HG03045 (cell line): ENCODE measurements around the gene UBAP2L.
"Not testable (repeated sequence)": the region's sequence is repeated elsewhere in the genome, so short reads cannot be mapped to it uniquely, and the experiment has no call there.

ENCODE experiments used
- ATAC-seq: cut with Tn5 transposase; IDR thresholded peaks from one replicate; pipeline ENCODE4 v1.9.1; 2021; ENCODE audit warnings: mild to moderate bottlenecking, moderate library complexity; ENCODE audit not compliant: unreplicated experiment

The UBAP2L gene

DNA sequence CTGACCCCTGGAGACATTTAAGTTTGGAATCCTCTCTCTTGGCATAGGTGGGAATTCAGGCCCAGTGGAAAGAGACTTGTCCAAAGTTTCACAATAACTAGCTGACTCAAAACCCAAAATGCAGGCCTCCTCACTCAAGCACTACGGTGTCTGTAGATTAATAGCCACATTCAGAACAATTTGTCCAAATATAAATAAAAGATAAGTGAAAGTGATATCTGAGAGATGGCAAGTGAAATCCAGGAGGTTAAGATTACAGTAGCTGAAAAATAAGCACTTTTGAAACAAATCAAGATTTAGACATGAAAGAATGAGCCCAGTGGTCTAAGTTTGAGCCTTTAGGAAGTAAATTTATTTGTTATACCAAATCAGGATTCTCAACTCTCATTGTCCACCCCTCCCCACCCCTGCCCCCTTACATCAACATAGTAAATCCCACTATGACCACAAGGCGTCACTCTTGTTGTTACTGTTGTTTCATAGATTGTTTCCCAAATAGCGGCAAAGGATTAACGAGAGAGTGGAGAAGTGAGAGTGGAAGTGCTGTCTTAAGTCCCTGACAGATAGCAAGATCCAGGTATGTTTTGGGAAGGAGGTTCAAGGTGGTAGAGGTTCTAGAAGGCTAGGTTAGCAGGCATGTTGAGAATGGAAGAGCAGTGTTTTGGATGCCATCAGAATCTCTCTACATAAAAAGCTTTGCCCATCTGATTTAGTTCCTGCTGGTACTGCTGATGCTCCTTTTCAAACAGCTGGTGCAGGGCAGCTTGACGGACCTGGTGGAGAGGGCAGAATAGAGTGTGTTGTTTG, 21.8 kb upstream of the UBAP2L start:
- no peak for ATAC-seq

DNA sequence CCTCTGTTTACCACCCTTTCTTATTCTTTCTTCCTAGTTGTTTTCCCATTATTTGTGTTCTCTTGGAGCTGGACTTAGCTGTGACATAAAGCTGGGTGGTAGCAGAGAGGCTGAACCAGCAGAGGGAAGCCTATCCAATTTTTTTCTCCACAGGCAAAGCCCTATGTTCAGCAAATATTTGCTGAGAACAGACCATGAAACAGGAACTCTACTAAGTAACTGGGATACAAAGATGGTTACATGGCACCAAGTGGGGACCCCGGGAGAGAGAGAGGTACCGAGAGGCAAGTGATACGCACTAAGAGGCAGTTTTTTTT, 21.2 kb upstream of the UBAP2L start:
- ATAC-seq: no peak

DNA sequence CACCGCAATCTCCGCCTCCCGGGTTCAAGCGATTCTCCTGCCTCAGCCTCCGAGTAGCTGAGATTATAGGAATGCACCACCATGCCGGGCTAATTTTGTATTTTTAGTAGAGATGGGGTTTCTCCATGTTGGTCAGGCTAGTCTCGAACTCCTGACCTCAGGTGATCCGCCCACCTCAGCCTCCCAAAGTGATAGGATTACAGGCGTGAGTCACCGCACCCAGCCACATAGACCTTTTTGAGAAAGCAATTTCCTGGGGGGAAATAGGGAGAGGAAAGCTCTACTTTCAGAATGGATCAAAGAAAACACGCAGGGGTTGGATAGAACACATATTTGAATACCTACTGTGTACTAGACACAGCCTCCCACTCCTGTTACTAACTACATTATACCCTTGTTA, 15.0 kb upstream of the UBAP2L start:
- not testable (repeated sequence) for ATAC-seq

DNA sequence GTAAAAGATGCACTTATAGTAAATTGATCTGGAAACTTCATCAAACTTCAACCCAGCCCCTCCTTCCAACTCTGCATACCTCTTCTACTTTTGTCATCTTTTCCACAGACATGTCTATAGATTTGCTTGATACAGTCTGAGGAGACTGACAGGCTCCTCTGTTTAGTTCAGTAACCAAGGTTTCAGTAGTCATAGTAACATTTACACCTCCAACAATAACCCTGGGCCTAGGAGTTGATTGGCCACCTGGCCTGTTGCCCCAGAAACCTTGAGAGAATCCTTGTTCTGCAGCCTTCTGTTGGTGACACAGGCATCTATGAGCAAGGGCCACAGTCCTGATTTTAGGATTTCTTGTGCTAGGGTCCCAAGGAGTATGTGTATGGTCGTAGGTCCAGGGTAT, 14.6 kb upstream of the UBAP2L start, which contains the start of gene CFAP141:
Gene CFAP141, minus strand, starts transcription at position 138 of the 400 bp plus-strand sequence. Its CDS starts 26 bp downstream, at position 112.
- ATAC-seq: no peak

DNA sequence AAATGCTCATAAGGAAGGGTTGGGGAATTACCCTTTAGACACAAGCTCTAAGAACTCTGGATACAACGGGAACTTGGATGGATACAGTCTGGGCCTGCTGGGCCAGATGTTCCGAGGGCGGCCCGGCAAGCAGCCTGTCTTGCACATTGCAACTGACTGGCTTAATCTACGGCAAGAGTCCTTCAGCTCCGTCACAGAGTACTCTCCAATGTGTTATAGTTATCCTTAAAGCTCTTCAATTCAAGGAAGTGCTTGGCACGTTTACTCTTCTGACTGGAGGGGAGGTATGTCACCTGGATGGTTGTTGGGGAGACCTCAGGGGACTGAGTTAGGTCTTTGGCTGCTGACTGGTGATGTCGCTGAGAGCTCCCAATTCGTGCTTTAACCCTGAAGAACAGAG, 13.5 kb upstream of the UBAP2L start:
- no peak for ATAC-seq

DNA sequence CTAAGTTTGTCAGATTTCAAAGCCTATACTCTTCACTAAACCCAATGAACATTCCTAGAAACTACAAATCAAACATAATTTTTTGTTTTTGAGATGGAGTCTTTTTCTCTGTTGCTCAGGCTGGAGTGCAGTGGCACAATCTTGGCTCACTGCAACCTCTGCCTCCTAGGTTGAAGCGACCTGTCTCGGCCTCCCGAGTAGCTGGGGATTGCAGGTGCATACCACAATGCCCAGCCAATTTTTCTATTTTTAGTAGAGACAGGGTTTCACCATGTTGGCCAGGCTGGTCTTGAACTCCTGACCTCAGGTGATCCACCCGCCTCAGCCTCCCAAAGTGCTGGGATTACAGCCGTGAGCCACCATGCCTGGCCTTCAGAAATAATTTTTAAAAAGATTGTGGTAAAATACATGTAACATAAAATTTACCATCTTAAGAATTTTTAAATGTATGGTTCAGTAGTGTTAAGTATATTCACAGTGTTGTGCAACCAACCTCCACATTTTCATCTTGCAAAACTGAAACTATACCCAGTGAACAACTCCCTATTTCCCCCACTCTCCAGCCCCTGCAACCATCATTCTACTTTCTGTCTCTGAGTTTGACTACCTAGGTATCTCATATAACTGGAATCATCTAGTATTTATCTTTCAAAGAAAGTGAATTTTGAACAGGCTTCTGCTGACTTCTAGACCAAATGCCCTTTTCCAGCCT, 11.9 kb upstream of the UBAP2L start:
- ATAC-seq: no peak

DNA sequence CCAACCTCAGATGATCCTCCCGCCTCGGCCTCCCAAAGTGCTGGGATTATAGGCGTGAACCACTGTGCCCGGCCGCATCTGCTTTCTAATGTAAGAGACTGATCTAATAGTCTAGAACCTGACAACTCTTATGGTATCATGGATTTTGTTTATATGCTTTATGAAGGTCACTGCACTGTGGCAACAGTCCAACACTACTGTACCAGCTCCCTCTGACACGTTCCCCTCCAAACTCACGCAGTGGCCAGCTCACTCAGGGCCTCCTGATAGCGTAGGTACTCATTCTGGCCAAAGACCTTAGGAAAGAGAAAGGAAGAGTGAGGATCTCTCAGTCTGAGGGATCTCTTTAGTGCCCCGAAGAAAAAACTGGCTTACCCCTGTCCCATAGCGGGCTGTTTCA, 8.7 kb upstream of the UBAP2L start:
- no peak for ATAC-seq

DNA sequence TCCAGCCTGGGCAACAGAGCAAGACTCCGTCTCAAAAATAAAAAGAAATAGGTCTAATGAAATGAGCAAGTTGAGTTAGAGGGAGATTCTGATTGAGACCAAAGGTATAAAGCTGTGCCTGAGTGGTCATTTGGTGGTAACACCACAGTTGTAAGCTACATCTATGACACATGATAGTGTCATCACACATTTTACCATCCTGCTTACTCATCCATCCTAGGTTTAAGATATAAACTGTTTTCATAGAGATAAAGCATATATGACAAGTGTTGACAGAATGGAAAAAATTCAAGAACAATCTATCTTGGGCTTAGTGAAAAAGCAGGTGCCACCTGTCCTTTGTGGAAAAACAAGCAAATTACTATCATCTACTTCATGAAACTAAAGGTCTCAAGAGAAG, 7.5 kb upstream of the UBAP2L start:
- no peak for ATAC-seq

DNA sequence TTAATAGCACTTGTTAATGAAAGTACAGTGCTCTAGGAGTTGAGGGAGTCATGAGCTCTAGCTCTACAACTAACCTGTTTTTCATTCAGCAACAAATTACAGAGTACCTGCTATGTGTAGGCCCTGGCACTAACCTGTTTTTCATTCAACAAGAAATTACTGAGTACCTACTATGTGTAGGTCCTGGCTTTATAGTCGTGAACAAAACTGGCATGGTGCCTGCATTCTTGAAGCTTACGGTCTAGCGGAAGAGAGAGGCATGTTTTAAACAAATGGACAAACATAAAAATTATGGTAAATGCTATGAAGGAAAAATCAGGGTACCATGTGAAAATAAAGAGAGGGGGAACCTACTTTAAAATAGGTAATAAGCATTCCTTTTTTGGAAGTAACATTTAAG, 2.2 kb upstream of the UBAP2L start:
- ATAC-seq: no peak

DNA sequence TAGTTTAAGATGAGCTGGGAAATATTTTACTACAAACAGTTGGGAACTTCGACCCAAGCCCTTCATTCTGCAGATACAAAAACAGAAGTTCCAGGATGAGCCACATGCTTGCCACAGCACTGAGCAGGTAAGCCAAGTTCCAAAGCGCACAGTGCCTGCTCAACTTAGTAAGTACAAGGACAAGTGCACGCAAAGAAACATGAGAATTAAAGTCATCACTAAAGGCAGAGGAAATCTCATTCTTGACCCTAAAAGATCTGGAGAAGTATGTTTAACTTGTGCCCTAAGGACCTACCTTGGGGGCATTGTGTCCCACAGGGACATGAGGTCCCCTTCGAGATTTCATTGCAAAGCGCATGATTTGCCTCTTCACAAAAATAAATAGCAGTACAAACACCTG, 1.2 kb upstream of the UBAP2L start:
- ATAC-seq: no peak

DNA sequence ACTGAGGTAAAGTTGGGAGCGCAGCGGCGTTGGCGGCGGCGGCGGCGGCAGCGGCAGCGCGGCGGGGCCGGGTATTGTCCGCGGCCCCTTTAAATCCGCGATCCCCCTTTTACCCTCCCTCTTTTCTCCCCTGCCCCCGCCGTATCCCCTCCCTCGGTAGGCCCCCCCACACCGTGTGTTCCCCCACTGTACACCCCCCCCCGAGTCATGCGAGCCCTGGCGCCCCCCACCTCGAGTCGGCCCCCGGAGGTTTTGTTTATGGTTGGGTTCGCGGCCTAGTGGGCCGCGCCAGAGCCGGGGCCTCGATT, 169 bp downstream of the UBAP2L start:
- no peak for ATAC-seq

DNA sequence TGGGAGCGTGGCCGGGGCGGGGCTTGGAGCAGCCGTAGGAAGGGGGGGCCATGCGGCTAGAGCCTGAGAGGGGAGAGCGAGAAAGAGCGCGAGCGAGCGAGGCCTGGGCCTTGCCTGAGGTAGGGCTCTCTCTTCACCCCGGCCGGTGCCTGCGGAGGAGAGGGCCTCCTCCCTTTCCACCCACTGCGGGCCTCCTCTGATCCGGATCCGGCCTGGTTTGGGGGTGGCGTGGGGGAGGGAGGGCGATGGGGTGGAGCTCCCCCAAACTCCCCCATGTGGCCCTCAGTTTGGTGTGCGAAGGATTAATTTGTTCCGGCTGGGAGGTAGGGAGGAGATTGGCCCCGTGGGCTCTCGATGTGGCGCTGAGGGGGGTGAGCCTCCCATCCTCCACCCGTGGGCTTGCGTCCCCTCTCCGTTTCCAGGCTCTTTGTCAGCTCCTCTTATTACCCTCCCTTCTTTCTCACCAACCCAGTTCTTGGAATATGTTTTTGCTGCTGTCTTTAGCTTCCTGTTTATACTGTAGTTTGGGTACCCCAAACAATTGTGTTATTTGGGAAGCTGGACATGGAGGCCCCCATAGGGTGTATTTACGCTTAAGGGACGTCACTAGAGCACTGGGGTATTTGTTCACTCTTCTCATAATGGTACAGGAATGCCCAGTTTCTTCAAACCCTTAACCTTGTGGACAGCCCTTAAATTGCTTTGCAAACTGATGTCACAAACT, 685 bp downstream of the UBAP2L start:
- ATAC-seq: peak; percentile 16

DNA sequence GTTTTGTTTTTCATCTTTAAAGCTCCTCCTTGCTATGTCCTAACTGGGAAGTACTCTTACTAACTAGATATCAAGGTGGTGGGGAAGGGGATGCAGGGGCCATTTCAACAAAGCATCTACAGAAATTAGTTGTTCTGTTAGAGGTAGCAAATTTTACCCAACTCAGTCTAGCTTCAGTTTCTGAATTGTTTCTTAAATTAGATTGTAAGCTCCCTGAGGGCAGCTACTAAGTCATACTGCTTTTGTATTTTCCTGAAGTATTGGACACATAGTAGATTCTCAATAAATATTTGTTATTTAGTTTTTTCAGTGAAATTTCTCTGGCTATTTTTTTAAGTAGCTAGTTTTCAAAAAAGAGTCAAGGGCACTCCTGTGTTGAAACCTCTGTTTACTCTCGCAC, 1.8 kb downstream of the UBAP2L start:
- ATAC-seq: no peak

DNA sequence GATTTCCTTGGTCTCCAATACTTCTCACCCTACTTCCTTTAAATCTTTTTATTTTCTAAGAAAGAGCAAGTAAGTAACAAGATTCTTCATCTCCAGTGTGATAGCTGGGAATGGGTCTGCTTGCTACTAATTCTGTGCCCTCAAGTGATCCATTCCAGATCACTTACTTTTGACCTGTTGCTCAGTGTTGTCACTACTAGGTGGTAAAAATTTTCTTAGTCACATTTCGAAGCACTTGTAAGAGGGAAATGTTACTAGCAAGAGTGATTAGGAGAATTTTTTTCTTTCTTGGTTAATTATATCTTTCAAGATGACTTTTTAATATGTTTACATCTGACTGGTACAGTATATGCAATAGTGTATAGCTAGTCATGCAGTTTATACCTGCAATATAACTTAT, 2.2 kb downstream of the UBAP2L start:
- no peak for ATAC-seq

DNA sequence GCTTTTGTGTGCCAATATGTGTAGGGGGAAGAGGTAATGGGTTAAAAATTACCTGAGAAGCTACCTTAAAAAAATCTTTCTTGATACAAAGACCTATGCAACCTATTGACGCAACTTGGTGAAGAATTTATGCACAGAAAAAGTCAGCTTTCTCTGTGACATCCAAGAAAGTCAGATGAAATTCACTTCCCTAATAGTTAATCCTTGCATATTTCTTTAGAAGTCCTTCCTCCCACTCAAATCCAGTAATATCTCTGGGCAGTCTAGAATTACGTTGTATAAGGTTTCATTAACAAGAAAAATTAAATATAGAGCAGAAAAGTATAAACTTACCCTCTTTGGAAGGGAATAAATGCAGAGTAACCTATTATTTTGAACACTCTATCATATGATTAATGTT, 2.9 kb downstream of the UBAP2L start:
- no peak for ATAC-seq

DNA sequence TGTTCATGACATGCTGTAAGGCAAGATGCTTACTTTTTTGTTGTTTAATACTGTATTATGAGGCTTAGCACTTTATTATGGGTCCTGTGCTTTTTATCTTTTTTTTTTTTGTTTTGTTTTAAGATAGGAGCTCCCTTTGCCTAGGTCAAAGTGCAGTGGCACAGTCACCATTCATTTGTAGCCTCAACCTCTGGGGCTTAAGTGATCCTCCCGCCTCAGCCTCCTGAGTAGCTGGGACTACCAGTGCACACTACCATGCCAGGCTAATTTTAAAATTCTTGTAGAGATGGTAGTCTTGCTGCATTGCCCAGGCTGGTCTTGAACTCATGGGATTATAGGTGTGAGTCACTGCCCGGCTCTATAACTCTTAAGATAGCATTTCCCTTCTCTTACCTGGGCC, 4.6 kb downstream of the UBAP2L start:
- no peak for ATAC-seq

DNA sequence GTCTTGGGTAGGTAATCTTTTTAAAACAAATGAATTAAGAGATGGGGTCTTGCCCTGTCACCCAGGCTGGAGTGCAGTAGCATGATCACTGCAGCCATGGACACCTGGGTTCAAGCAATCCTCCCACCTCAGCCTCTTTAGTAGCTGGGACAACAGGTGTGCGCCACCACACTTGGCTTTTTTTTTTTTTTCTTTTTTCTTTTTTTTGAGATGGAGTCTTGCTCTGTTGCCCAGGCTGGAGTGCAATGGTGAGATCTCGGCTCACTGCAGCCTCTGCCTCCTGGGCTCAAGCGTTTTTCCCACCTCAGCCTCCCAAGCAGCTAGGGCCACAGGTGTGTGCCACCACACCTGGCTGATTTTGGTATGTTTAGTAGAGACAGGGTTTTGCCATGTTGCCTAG, 10.4 kb downstream of the UBAP2L start:
- not testable (repeated sequence) for ATAC-seq

DNA sequence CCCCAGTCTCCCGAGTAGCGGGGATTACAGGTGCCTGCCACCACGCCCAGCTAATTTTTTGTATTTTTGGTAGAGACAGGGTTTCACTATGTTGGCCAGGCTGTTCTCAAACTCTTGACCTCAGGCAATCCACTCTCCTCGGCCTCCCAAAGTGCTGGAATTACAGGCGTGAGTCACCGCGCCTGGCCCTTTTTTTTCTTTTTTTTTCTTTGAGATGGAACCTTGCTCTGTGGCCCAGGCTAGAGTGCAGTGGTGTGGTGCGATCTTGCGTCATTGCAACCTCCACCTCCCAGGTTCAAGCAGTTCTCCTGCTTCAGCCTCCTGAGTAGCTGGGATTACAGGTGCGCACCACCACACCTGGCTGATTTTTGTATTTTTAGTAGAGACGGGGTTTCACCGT, 12.4 kb downstream of the UBAP2L start:
- ATAC-seq: not testable (repeated sequence)

DNA sequence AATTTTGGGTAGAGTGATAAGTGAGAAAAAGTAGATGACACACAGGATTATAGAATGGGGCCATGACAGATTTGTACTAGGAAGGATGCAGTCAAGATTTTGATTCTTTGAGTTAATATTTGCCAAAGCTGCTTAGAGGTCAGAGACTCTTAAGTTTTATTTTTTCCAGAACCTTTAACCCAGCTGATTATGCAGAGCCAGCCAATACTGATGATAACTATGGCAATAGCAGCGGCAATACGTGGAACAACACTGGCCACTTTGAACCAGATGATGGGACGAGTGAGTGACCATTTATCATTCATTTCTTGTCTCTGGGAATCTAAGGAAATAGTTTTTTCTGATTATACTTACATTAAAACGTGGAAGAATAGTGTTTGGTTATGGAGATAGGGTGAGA, 16.1 kb downstream of the UBAP2L start:
- no peak for ATAC-seq

DNA sequence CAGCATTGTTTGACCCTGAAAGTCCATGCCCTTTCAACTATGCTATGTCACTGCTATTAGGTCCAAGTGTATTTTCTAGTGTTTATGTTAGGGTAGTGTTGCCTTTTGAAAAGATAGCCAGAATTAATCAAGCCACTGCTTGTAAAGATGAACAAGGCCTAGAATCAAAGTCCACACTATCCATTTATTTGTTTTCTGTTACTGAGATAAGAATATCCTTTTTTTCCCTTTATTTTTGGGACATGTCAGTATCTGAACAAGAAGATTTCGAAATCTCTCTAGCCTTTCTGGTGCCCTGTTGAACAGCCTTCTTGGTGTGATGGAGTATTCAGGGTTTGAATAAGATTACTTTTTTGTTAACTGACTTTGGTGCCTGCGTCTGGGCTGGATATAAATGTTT, 16.7 kb downstream of the UBAP2L start:
- no peak for ATAC-seq

DNA sequence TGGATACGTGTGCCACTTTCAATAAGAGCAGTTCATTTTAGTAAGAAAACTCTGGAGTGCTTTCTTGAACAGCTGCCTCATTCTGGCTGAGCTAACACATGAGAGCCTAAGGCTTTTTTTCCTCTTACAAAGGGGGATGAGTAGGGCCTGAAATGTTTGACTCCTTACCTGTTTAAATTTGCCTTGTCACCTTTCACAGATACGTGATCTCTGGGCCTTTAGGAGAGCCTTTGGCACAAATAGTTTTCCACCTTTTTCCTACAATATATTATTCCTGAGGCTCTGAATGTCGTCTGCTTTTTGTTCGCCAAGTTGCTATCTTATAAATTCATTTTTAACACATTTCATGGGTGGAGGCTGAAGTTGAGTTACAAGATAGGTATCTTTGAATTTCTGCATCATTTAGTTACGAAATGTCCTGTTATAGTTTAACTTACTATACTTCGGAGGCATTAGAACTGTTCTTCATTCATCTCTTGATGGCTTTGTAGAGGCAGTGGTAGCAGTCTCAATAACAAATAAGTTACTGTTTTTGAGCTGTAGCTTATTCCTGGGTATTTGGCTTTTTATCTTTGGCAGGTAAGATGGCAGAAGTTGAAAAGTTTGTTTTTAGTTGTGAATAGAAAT, 17.2 kb downstream of the UBAP2L start:
- ATAC-seq: no peak

DNA sequence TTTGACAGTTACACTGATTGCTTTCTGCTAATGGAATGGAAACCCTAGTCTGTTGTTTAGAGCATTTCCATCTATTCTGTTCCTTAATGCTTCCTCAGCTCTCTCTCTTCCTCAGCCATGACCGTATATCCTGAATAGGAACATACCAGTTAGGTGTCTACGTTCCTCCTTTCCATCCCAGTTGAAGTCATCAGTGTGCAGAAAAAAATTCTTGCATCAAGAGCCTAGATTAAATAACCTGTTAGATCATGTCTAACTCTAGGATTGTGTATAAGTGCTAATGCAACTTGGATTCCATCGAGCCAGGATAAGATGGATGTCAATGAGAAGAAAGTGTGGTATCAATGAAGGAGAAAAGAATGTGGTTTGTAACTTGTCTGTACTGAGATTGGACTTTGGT, 18.7 kb downstream of the UBAP2L start:
- ATAC-seq: no peak
